ENCODE measurements around the gene PHTF2.
"Not testable (repeated sequence)": the region's sequence is repeated elsewhere in the genome, so short reads cannot be mapped to it uniquely, and the experiment has no call there.

The PHTF2 gene

GRCh38 chr7:77798394-77799077 lies at the start of gene PHTF2, which contains the start of gene TMEM60:
TSS of gene PHTF2 (plus strand) at chr7:77798773.
TSS of gene TMEM60 (minus strand) at chr7:77798434. CDS start at chr7:77794373, 4,061 bp downstream.
- peak; percentile 96 for DNase-seq (ENCODE audit: low spot score)

- DNase-seq (ENCODE audit: low spot score) = no peak
Observed at GRCh38 chr7:77752016-77752415, 46.6 kb upstream of the PHTF2 start.

- DNase-seq (ENCODE audit: low spot score) = no peak
Observed at GRCh38 chr7:77753173-77753572, 45.4 kb upstream of the PHTF2 start.

- no peak for DNase-seq (ENCODE audit: low spot score)
Observed at GRCh38 chr7:77757589-77757988, 41.0 kb upstream of the PHTF2 start.

- DNase-seq (ENCODE audit: low spot score) = peak; percentile 51
Observed at GRCh38 chr7:77759294-77759889, 39.2 kb upstream of the PHTF2 start.

- no peak for DNase-seq (ENCODE audit: low spot score)
Observed at GRCh38 chr7:77760809-77761453, 37.6 kb upstream of the PHTF2 start.

GRCh38 chr7:77765481-77765880 lies 33.1 kb upstream of the PHTF2 start:
- no peak for DNase-seq (ENCODE audit: low spot score)

- no peak for DNase-seq (ENCODE audit: low spot score)
Observed at GRCh38 chr7:77765906-77766800, 32.4 kb upstream of the PHTF2 start.

GRCh38 chr7:77766801-77767605 lies 31.6 kb upstream of the PHTF2 start:
- DNase-seq (ENCODE audit: low spot score) = no peak

GRCh38 chr7:77770316-77770715 lies 28.3 kb upstream of the PHTF2 start:
- DNase-seq (ENCODE audit: low spot score) = no peak

- DNase-seq (ENCODE audit: low spot score) = no peak
Observed at GRCh38 chr7:77771901-77772300, 26.7 kb upstream of the PHTF2 start.

GRCh38 chr7:77778535-77778934 lies 20.0 kb upstream of the PHTF2 start:
- DNase-seq (ENCODE audit: low spot score) = no peak

- no peak for DNase-seq (ENCODE audit: low spot score)
Observed at GRCh38 chr7:77782383-77782782, 16.2 kb upstream of the PHTF2 start.

- DNase-seq (ENCODE audit: low spot score) = no peak
Observed at GRCh38 chr7:77783111-77783510, 15.5 kb upstream of the PHTF2 start.

- no peak for DNase-seq (ENCODE audit: low spot score)
Observed at GRCh38 chr7:77783545-77783944, 15.0 kb upstream of the PHTF2 start.

- DNase-seq (ENCODE audit: low spot score) = not testable (repeated sequence)
Observed at GRCh38 chr7:77784426-77784825, 14.1 kb upstream of the PHTF2 start.

- DNase-seq (ENCODE audit: low spot score) = no peak
Observed at GRCh38 chr7:77786018-77786417, 12.6 kb upstream of the PHTF2 start.

- no peak for DNase-seq (ENCODE audit: low spot score)
Observed at GRCh38 chr7:77786741-77787140, 11.8 kb upstream of the PHTF2 start.

- DNase-seq (ENCODE audit: low spot score) = no peak
Observed at GRCh38 chr7:77788327-77788902, 10.2 kb upstream of the PHTF2 start.

- DNase-seq (ENCODE audit: low spot score) = no peak
Observed at GRCh38 chr7:77791336-77791735, 7.2 kb upstream of the PHTF2 start.

- DNase-seq (ENCODE audit: low spot score) = no peak
Observed at GRCh38 chr7:77791956-77792355, 6.6 kb upstream of the PHTF2 start.

Measured in iPS-NIHi11 (cell line).